Endothelial cell of umbilical vein (primary cell): ENCODE data around the gene HADHB. TPM values are rescaled to one million over a fixed set of nuclear protein-coding genes. Genes with fewer than 3 reads are reported as not detected.

Experiments
- BruUV-seq: library from RNA; stranded (reverse); fragments of 400-500 nt; replicated peaks from 2 replicates; lab custom pipeline; 2021; lab: Mats Ljungman, UMichigan
- CTCF ChIA-PET: fragments of 300-600, 350-600 bp; sonication (Branson Sonifier 250); formaldehyde crosslinking; loops from one replicate; lab custom pipeline; 2021; ENCODE audit warnings: antibody characterized with exemption, inconsistent platforms; lab: Charles Lee
- POLR2A ChIA-PET: fragments of 300-600, 350-600 bp; sonication (Branson Sonifier 250); formaldehyde crosslinking; loops from one replicate; lab custom pipeline; 2021; ENCODE audit warnings: antibody characterized with exemption, inconsistent platforms; lab: Charles Lee
- DNase-seq: peaks from one replicate; pipeline ENCODE4 v3.0.0-alpha.2; 2011; ENCODE audit warnings: low read depth, low spot score
- FAIRE-seq: peaks from 2 replicates; lab custom pipeline; 2011; peaks lifted over from hg19 to GRCh38; lab: Jason Lieb, UNC
- H2AFZ ChIP-seq: 2 replicates; pipeline ENCODE4 v1.6.0; 2012; ENCODE audit warnings: low read depth, low read length, control low read depth, inconsistent platforms
- H3K27ac ChIP-seq: 2 replicates; pipeline ENCODE4 v1.5.1; 2011; ENCODE audit warnings: low read depth, mild to moderate bottlenecking, control low read depth, low read length, moderate library complexity; ENCODE audit not compliant: insufficient read depth
- H3K27me3 ChIP-seq, 2 experiments: 2 replicates each; pipeline versions ENCODE4 v1.6.0 to v1.6.1; 2011; ENCODE audit warnings: low read length in 2 of 2, mixed read lengths in 1 of 2; ENCODE audit not compliant: control insufficient read depth in 2 of 2, insufficient read depth in 2 of 2
- H3K36me3 ChIP-seq, 2 experiments: 2 replicates in 1 of 2; 3 replicates in 1 of 2; pipeline ENCODE4 v1.5.1; 2011; ENCODE audit warnings: low read length in 2 of 2, mild to moderate bottlenecking in 1 of 2, moderate library complexity in 1 of 2; ENCODE audit not compliant: control insufficient read depth in 2 of 2, insufficient read depth in 2 of 2; ENCODE audit errors: extremely low read depth in 1 of 2
- H3K4me1 ChIP-seq: 3 replicates; pipeline ENCODE4 v1.5.1; 2011; ENCODE audit warnings: mild to moderate bottlenecking, low read length; ENCODE audit not compliant: control insufficient read depth, insufficient read depth; ENCODE audit errors: extremely low read depth
- H3K4me2 ChIP-seq: 2 replicates; pipeline ENCODE4 v1.6.1; 2011; ENCODE audit warnings: low read length, control low read depth, mixed read lengths; ENCODE audit not compliant: insufficient read depth
- H3K4me3 ChIP-seq, 3 experiments: fragments of 200-600 bp in 1 of 3; sonication (generic), shearing (Covaris generic) in 1 of 3; replicated peaks in 1 of 3; 2 replicates each; pipeline ENCODE4 v1.5.1; 2011 to 2016; ENCODE audit warnings: control low read depth in 3 of 3, low read length in 3 of 3, mild to moderate bottlenecking in 2 of 3, inconsistent platforms in 1 of 3, low read depth in 1 of 3, moderate library complexity in 1 of 3; ENCODE audit not compliant: insufficient read depth in 1 of 3
- H3K79me2 ChIP-seq: 2 replicates; pipeline ENCODE4 v1.6.0; 2012; ENCODE audit warnings: low read length, inconsistent platforms; ENCODE audit not compliant: control insufficient read depth, insufficient read depth
- H3K9ac ChIP-seq: replicated peaks from 2 replicates; pipeline ENCODE3; 2011; ENCODE audit warnings: low read length, control low read depth; ENCODE audit not compliant: insufficient read depth; ENCODE audit errors: extremely low read depth
- H3K9me1 ChIP-seq: replicated peaks from 3 replicates; pipeline ENCODE4 v1.6.0; 2011; ENCODE audit warnings: mild to moderate bottlenecking, low read length; ENCODE audit not compliant: control insufficient read depth, insufficient read depth; ENCODE audit errors: extremely low read depth
- H3K9me3 ChIP-seq: replicated peaks from 2 replicates; pipeline ENCODE4 v1.5.1; 2012; ENCODE audit warnings: low read length, inconsistent platforms; ENCODE audit not compliant: control insufficient read depth, insufficient read depth
- H4K20me1 ChIP-seq: replicated peaks from 2 replicates; pipeline ENCODE3; 2011; ENCODE audit warnings: mild to moderate bottlenecking, low read length; ENCODE audit not compliant: control insufficient read depth, insufficient read depth; ENCODE audit errors: extremely low read depth
- EZH2 ChIP-seq: IDR thresholded peaks from 2 replicates; pipeline ENCODE4 v1.6.1; 2012; ENCODE audit warnings: borderline replicate concordance, low read depth, mild to moderate bottlenecking, moderate library complexity, low read length, inconsistent platforms; ENCODE audit not compliant: severe bottlenecking
- FOS ChIP-seq: IDR thresholded peaks from 2 replicates; pipeline ENCODE4 v1.6.1; 2011; ENCODE audit warnings: mild to moderate bottlenecking, low read length, moderate library complexity, borderline replicate concordance; ENCODE audit not compliant: insufficient read depth
- GATA2 ChIP-seq: IDR thresholded peaks from 2 replicates; pipeline ENCODE4 v1.7.0; 2011; ENCODE audit warnings: low read depth, mild to moderate bottlenecking, moderate library complexity, mixed read lengths, low read length; ENCODE audit not compliant: insufficient read length, insufficient read depth
- JUN ChIP-seq: IDR thresholded peaks from 2 replicates; pipeline ENCODE4 v1.6.1; 2011; ENCODE audit warnings: borderline replicate concordance, low read depth; ENCODE audit not compliant: insufficient read length, insufficient read depth
- MYC ChIP-seq: IDR thresholded peaks from one replicate; pipeline ENCODE4 v1.6.1; 2011; ENCODE audit warnings: mild to moderate bottlenecking, low read depth, low read length
- POLR2A ChIP-seq: IDR thresholded peaks from 2 replicates; pipeline ENCODE4 v1.6.1; 2012; ENCODE audit warnings: low read depth, mild to moderate bottlenecking, control low read depth, low read length
- POLR2AphosphoS5 ChIP-seq: IDR thresholded peaks from 2 replicates; pipeline ENCODE4 v1.6.1; 2012; ENCODE audit warnings: low read depth, mild to moderate bottlenecking, control low read depth, low read length, moderate library complexity; ENCODE audit not compliant: insufficient read depth
- dilution Hi-C: fragments of 300-500 bp; cut with MboI; formaldehyde crosslinking; loops from one replicate; pipeline ENCODE4 v1.15.0; 2019; ENCODE audit warnings: low sequenced_read_pairs; ENCODE audit not compliant: extremely low pct_ligation_motif_present
- intact Hi-C: fragments of 100-400 bp; cut with micrococcal nuclease; formaldehyde crosslinking; loops from one replicate; pipeline ENCODE4 v1.10.0; 2022
- polyA plus RNA-seq, 4 experiments: library from polyadenylated mRNA; depleted of rRNA in 3 of 4; stranded (reverse) in 3 of 4; unstranded in 1 of 4; fragments of >200 nt; gene quantifications; 2 replicates each; pipeline versions ENCODE4 v1.2.1 to v1.2.3, GENCODE V29; 2011 to 2012; ENCODE audit warnings: missing spikeins in 1 of 4
- total RNA-seq: library from RNA; stranded (reverse); gene quantifications from 2 replicates; pipeline ENCODE4 v1.2.3, GENCODE V29; 2021
- TF ChIP-seq, protein P1 (sequence below), 2 donors: IDR thresholded peaks; 1 replicate in 1 of 2; 2 replicates in 1 of 2; pipeline ENCODE4 v1.5.1; 2011; ENCODE audit warnings: low read length in 2 of 2, mild to moderate bottlenecking in 2 of 2, moderate library complexity in 2 of 2, control low read depth in 1 of 2, inconsistent platforms in 1 of 2, low read depth in 1 of 2; ENCODE audit not compliant: insufficient read depth in 1 of 2; ENCODE audit errors: extremely low read depth in 1 of 2
- TF ChIP-seq, protein P2 (sequence below): IDR thresholded peaks from 2 replicates; pipeline ENCODE4 v1.6.1; 2011; ENCODE audit not compliant: insufficient read depth, insufficient read length

HADHB gene
- total and polyA plus RNA-seq, 2 donors (not counting 3 experiments of a cell fraction or from before 2014, with no cell fraction given): 92.9 to 100 TPM

DNA sequence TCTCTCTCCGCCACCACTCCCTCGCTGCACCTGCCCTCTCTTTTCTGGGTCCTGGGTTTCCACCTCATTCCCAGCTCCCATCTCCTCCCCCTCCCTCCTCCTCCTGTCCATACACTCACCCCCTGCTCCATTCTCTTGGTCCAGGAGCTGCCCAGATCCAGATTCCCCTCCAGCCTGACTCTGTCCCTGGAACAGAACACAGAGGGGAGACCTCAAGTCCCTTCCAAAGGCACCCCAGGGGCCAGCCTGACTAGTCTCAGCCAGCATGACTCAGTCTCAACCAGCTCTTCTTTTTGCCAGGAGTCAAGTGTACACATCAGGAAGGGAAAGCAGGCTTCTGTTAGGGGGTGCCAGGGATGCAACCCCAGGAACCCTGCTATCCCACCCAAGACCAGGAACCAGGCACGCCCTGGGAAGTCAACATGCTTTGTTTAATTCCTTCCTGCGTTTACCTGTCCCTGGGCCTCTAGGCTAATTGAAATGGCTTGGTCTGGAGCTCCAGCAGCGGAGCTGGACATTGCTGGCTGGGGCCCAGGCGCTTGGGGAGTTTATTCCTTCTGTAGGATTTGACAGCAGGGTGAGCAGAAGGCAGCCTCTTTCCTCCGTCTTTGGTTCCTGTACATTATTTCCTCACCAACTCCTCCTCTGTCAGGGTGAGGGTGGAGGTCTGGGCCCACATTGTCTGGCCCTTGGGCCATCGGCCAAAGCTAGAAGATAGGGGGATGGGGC is 72.8 kb downstream of the HADHB start:
- DNase-seq (no peak), FAIRE-seq (no peak)
- Histone ChIP-seq H3K9me1 (no peaks in the 10 kb centered on the region), H3K36me3 (no peaks in the 10 kb centered on the region), H3K9ac (no peak overlapping the region), H3K27me3 (peaks cover 0 to 7% of the 10 kb centered on the region in 2 experiments), H3K79me2 (no peaks in the 10 kb centered on the region), H4K20me1 (no peaks in the 10 kb centered on the region), H3K9me3 (no peaks in the 10 kb centered on the region), H3K4me3 (no peak overlapping the region), H3K4me2 (no peak overlapping the region), H2AFZ (no peak overlapping the region), H3K27ac (no peak overlapping the region), H3K4me1 (no peaks in the 10 kb centered on the region)
- dilution Hi-C loops: no loop called here
- intact Hi-C loops: no loop called here
- TF ChIP-seq, protein P1, sequence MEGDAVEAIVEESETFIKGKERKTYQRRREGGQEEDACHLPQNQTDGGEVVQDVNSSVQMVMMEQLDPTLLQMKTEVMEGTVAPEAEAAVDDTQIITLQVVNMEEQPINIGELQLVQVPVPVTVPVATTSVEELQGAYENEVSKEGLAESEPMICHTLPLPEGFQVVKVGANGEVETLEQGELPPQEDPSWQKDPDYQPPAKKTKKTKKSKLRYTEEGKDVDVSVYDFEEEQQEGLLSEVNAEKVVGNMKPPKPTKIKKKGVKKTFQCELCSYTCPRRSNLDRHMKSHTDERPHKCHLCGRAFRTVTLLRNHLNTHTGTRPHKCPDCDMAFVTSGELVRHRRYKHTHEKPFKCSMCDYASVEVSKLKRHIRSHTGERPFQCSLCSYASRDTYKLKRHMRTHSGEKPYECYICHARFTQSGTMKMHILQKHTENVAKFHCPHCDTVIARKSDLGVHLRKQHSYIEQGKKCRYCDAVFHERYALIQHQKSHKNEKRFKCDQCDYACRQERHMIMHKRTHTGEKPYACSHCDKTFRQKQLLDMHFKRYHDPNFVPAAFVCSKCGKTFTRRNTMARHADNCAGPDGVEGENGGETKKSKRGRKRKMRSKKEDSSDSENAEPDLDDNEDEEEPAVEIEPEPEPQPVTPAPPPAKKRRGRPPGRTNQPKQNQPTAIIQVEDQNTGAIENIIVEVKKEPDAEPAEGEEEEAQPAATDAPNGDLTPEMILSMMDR (IDR thresholded peaks at IDR 0.05; ENCODE audit: extremely low read depth in 1 of 2, insufficient read depth in 1 of 2, low read depth in 1 of 2, low read length in 2 of 2): no peak
- no peak for TF ChIP-seq GATA2
- TF ChIP-seq JUN: no peak
- no peak for TF ChIP-seq EZH2
- TF ChIP-seq, protein P2, sequence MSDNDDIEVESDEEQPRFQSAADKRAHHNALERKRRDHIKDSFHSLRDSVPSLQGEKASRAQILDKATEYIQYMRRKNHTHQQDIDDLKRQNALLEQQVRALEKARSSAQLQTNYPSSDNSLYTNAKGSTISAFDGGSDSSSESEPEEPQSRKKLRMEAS: no peak
- TF ChIP-seq FOS: no peak
- no peak for TF ChIP-seq POLR2A
- no peak for TF ChIP-seq POLR2AphosphoS5
- TF ChIP-seq MYC: no peak
- ChIA-PET CTCF (interaction anchor here (0.8 to 2.8 kb wide), 5 partner anchors 9 to 152 kb away, joined by 3 to 10 read pairs (median 3); no protein-coding TSS in a partner anchor), POLR2A (no interaction called here)
- no TSS peak for BruUV-seq
